ENCODE measurements around the gene GCKR.

GCKR gene, protein sequence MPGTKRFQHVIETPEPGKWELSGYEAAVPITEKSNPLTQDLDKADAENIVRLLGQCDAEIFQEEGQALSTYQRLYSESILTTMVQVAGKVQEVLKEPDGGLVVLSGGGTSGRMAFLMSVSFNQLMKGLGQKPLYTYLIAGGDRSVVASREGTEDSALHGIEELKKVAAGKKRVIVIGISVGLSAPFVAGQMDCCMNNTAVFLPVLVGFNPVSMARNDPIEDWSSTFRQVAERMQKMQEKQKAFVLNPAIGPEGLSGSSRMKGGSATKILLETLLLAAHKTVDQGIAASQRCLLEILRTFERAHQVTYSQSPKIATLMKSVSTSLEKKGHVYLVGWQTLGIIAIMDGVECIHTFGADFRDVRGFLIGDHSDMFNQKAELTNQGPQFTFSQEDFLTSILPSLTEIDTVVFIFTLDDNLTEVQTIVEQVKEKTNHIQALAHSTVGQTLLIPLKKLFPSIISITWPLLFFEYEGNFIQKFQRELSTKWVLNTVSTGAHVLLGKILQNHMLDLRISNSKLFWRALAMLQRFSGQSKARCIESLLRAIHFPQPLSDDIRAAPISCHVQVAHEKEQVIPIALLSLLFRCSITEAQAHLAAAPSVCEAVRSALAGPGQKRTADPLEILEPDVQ

DNA sequence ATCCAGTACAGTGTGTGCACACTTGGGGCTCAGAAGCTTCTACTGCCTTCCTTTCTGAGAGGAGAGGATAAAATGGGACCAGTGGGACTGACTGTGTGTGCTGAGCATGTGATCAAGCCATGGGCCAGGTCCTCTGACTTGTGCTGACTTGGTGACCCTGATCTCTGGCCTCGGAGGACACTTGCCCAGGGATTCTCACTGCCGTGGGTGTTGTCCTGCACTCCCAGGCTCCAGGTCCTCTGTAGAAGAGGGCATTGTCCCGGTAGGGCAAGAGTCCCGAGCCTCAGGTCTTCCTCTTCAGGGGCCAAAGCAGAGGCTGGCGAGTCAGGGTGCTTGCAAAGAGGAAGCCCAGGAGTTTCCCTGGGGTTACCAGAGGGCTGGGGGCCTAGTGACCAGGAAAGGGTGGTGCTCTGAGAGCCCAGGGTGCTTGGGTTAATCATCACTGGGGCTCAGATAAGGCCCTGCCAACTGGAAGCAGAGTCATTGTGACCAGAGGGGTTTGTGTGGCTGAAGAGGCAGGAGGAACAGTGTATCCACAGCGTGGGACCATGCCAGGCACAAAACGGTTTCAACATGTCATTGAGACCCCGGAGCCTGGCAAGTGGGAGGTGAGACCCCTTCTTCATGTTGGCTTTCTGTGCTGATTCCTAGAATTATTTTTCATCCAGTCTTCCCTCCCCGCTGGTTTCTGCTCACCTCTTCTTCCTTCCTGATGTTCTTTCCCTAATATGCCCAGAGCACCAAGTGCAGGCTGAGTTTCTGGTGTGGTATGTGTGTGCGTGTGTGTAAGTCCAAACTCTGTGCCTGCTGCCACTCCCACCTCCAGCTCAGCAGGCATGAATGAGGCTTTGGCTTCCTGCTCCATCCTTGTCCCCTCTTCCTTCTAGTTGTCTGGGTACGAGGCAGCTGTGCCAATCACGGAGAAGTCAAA lies at the start of gene GCKR:
GCKR (plus strand) TSS at position 483 of the 931 bp plus-strand sequence; CDS start at position 549, 66 bp downstream.
- DNase-seq = no peak

DNA sequence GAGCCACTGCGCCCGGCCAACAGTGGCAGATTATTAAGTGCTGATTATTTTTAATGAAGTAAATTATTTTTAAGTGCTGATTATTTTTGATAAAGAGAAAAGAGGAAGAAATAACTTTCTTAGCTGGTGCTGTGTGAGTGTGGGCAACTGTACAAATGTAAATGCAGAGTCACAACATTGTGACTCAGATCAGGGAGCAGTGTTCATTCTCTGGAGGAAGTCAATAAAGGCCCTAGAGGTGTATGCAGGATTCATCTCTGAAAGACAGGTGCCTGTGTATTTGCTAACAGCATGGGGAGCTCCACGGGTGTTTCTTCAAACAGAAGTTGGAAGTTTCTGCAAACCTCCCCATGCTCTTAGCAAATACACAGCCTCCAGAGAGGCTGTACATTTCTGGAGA lies 48.3 kb upstream of the GCKR start:
- no peak for DNase-seq

DNA sequence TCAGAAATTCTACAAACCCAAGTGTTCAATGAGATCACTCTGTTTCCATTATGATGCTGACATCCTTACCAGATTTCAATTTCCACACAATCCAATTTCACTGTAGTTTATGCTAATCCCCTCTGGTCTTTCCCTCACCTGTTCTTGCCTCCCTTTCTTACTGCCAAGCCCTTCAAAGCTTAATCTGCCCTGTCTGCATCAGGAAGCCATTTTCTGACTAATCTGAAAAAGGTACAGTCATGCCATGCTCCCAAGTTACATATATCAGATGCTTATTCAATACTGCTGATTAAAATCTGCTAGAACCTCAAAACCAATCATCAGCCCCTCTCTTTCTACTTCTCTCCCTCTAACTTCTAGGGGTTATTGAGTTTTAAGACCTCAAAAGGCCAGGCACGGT lies 45.5 kb upstream of the GCKR start:
- DNase-seq = no peak

DNA sequence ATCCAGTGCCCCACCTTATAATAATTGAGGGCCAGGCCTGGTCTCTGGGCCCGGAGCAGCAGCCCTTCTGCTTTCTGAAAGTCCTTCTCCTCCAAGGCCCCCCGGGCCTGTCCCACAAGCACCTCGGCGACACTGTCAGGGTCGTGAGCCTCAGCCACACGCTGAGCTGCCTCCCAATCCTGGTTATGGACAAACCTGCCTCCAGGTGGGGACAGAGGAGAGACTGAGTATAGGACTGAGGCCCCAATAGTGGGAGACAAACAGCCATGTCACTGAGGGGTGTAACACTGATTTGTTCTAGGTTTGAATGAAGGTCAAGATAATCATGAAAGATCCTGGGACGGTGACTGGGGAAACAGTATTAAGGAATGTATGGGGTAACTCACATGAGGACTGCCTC lies 42.7 kb upstream of the GCKR start:
- DNase-seq = no peak

DNA sequence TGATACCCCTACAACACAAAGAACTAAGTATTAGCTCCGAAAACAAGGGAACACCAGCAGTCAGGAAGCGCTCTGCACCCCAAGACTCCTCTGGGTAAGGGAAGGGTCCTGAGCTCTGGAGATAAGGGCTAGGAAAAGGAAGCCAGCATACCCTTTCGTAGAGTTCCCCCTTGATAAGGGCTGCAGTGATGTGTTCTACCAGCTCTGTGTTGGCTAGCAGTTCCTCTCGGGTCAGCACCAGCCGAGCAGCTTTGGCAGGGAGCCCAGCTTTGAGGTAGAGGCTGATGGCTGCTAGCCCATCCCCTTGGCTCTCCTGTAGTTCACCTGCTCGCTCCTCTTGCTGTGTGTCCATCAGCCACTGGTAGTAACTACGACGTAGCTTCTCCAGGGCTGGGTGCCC lies 35.5 kb upstream of the GCKR start:
- no peak for DNase-seq

DNA sequence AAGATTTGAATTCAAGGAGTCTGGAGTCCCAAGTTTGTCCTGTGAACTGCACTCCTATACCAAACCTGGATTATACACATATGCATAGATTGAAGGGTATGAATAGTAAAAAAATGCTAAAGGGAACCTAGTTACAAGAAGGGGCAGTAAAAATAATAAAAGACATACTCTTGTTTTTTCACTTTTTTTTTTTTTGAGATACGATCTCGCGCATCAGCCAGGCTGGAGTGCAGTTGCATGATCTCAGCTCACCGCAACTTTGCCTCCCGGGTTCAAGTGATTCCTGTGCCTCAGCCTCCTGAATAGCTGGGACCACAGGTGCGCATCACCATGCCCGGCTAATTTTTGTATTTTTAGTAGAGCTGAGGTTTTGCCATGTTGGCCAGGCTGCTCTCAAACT lies 32.2 kb upstream of the GCKR start:
- no peak for DNase-seq

DNA sequence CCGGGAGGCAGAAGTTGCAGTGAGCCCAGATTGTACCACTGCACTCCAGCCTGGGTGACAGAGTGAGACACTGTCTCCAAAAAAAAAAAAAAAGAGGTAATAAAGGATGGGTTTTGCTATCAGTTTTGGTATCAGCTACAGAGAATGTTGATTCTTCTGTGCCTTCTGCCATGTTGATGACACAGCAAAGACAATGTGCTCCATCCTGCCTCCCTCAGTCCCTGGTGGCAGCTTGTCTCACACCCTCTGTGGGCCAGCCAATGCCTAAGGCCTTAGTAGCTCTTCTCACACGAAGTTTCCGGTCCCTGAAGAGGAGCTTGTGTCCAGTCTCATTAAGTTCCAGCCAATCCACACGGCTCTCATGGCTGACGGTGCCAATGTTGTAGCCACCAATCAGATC lies 24.7 kb upstream of the GCKR start:
- DNase-seq = no peak

DNA sequence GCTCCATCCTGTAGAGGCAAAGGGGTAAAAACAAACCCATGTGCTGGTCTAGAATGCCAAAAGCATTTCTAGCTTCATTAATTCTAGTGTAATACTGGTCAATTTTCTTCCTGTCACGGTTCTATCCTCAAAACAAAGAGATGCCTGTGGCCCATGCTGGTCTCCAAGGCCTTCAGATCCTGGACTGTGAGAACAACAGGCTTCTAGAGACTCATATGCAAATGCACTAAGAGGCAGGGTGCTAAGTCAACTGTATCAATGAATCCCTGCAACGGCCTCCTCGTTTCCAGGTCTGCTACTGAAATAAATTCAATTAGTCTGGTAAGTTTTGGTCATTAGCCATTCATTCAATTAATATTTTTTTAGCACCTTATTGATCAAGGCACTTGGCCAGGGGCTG lies 11.1 kb upstream of the GCKR start:
- DNase-seq = no peak

DNA sequence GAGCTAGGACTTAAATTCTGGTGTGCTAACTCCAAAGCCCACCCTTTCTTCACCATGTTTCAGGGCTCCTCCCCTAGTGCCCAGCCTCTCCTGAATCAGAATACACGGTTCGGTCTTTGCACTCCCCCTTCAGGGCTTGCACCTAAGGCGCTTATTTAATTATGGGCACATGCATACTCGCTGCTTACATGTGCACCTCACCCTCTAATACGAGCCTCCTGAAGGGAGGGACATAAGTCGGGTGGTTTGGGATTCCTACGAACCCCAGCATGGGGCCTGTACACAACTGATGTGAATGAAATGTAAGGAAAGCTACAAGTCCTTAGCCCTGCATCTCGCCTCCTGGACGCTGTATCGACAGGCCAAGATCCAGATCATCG lies 7.5 kb upstream of the GCKR start:
- DNase-seq = no peak

DNA sequence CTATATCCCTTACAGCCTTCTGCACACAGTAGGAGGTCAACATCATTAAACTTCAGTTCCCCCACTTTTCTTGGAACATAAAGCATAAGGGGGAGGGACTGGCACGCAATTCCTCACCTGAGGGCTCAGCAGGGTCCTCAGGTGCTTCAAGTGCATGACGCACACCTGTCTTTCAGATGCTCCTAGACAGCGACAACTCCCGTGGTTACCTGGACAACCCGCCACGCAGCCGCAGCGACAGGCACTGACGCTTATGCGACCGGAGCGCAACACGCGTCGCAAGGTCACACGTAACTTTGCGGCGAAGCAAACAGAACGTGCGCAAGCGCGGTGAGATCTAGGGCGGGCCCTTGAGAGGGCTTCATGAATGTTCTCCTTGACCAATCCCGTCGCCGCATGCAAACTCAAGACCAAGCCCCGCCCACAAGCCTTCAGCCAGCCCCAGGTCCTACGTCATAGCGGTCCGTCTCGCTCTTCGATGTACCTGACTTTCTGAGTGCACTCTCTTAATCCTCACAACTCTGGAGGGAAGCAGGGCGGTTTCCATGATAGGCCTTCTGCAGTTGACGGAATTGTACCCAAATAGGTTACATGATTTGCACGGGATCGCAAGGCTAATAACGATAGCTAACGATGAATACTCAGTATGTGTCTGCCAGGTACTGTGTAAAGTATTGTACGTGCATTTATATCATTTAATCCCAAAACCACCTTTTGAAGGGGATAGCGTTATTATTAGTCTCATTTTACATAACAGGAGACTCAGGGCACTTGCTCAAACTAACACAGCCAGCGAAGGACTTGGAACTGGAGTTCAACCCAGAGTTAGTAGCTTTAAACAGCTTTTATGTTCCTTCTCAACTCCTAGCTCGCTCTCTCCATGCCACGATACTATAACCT lies 6.9 kb upstream of the GCKR start, which contains the start of gene IFT172:
IFT172 (minus strand) TSS at position 246 of the 900 bp plus-strand sequence; CDS start at position 156, 90 bp downstream.
- peak; percentile 96 for DNase-seq

DNA sequence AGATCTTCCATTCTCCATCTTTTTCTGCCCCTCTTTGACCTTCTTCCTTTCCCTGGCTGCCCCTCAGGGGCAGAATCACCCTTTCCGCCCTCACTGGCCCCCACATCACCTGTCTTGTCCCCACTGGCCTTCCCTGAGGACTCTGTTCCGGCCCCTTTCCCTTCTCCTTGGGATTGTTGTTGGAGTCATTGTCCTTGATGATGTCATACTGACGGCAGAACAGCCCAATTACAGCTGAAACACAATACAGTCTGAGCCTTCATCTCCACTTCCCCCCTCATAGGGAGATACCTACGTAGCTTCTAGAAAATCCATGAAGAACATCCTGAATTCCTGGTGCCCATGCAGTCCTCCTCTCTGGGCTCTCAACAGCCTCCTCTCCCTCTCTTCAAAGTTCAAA lies 4.1 kb upstream of the GCKR start:
- DNase-seq = no peak

DNA sequence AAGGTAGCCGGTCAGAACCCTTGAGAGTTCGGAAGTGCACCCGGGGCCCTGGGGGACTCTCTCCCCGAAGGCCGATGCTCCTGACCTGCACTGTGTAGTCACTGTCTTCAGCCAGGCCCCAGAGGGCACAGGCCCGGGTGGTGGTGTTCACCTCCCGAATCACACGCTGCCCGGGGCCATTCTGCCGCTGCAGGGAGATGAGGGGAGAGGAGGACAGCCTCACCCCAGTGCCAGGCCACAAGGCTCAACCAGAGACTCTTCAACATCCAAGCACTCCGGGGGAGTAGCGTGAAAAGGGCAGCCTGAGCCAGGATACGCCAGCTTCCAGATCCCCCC lies 2.7 kb upstream of the GCKR start:
- DNase-seq = no peak

DNA sequence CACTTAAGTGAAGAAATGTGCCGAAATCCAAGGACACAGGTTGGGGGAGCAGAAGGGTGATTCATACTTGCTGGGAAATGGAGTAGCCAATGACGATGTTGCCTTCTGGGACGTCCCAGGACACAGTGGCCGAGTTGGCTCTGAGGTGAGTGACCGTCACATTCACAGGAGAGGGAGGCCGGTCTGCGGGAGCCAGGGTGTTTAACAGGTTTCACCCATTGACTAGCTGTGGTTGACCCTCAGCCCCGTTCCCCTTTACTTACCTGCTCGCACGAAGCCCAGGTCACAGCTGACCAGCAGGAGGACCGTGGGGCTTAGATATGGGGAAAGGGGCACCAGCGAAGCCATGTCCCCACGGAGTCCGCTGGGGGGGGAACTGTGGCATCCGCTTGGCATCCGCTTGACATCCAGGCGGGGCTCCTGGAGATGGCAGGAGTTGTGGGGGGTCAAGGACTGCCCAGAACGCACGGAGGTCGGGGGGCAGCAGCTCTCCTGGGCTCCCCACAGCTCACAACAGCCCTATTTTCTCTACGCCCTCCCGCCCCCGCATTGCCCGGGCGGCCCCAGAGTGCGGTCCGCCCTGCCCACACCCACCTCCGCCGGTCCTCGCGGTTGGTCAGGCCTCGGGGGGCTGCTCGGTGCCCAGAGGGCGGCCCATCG lies 2.2 kb upstream of the GCKR start:
- no peak for DNase-seq

DNA sequence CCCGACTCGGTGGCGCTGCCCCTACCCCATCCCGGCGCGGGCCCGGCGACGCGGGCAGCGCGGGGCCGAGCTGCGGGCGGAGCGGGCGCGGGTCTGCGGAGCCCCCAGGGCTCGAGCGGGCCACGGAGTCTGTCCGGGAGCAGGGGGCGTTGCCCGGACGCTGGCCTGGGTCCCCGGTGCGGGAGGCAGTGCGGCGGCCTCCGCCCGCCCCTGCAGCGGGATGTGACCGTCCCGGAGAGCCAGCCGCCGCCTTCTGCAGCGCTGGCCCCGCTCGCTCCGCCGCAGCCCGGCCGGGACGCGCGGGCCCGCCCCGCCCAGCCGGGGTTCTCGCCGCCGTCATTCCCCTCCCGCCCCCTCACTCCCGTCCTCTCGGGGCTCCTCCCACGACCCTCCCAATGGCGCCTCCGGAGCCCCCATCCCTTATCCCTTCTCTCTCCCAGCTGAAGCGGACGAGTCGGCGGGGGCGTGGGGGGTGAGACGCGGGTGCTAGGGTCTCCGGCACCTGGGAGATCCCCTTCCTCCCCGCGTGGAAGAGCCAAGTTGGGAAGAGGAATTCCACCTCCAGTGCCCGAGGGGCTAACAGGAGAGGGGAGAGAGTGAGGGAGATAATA lies 1.6 kb upstream of the GCKR start, which contains the start of gene FNDC4:
FNDC4 (minus strand) TSS at position 257 of the 611 bp plus-strand sequence. CDS start 521 bp downstream, outside the sequence.
- no peak for DNase-seq

DNA sequence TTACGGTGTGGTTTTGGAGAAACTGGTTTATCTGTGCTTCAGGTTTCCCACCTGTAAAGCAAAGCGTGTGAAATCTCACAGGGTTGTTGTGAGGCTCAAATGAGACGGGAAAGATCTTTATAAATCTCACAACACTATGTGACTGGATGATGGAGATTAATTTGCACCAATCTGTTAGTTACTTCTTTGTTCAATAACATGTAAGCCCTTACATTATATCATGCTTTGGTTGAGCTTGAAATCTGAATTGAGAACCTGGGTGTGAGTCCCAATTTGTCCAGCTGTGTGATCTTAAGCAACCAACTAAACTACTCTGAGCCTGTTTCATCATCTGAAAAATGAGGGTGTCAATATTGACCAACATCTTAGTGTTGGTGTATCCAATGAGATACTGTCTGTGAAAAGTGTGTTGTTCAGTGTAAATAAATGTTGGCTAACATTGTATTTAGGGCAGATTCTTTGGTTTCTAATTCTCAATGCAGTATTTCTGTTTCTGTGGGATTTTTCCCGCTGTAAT lies 741 bp upstream of the GCKR start:
- DNase-seq = no peak

DNA sequence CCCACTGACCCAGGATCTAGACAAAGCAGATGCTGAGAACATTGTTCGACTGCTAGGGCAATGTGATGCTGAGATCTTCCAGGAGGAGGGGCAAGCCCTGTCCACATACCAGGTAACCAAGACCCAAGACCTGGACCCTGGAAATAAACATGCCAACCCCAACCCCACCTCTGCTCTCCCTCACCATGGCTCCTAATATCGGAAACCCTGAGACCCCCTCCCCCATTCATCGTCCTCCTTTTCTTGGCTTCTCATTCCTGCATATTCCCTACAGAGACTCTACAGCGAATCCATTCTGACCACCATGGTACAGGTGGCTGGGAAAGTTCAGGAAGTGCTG lies 619 bp downstream of the GCKR start:
- DNase-seq = no peak

DNA sequence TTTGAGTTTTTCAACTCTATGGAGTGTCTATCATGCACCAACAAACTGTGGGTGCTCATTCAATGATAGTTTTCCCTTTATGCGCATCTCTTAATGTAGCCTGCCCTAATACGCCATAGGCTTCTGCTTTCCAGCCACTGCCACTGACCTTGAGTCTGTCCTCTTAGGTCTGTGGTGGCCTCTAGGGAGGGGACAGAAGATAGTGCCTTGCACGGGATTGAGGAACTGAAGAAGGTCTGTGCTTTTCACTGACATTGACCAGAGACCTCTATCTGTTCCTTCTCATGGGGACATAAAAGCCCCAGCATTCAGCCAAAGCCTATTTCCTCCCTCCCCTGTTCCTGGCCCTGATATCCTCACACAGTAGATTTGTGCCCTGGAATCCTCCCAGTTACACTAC lies 2.3 kb downstream of the GCKR start:
- no peak for DNase-seq

DNA sequence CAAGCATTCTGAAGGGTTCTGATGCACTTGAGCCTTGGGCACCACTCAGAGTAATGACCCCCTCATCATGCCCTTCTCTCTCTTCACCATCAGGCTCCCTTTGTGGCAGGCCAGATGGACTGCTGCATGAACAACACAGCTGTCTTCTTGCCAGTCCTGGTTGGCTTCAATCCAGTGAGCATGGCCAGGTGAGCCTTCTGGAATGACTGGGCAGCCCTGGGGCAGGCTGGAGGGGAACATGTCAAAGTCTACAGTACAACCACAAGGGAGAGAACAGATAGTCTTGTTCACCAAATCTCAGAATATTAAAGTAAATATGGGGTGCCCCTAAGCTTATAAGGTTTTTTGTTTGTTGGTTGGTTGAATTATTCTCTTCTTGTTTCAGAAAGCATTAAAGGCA lies 4.4 kb downstream of the GCKR start:
- no peak for DNase-seq

DNA sequence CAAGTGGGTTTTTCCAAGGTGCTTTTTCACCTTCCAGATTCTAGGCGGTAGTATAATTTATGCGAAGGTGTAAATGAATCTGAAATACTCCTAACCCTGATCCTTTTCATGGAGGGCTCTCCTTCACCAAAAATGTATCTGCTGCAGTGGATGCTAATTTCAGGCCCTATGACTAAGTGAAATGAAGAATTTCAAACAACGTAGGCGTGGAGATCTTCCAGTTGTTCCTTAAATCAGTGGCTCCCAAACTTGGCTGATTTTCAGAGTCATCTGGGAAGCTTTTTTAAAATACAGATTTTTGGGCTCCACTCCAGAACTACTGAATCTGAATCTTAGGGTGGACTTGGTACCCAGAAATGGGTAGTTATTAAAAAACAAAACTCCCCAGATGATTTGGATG lies 5.5 kb downstream of the GCKR start:
- no peak for DNase-seq

DNA sequence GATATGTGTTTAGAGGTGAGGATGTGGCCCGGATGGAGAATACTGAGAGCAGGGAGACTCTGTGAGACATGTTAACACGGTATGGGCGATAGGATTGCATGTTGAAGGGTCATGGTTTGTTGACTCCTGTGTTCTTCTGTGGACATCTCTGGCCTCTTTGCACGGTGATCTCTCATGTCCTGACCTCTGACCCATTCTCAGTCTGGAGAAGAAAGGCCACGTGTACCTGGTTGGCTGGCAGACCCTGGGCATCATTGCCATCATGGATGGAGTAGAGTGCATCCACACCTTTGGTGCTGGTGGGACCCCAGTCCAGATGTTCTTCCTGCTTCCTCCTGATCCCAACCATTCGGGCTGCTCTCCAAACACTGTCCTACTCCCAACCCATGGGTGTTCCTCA lies 9.9 kb downstream of the GCKR start:
- DNase-seq = no peak

DNA sequence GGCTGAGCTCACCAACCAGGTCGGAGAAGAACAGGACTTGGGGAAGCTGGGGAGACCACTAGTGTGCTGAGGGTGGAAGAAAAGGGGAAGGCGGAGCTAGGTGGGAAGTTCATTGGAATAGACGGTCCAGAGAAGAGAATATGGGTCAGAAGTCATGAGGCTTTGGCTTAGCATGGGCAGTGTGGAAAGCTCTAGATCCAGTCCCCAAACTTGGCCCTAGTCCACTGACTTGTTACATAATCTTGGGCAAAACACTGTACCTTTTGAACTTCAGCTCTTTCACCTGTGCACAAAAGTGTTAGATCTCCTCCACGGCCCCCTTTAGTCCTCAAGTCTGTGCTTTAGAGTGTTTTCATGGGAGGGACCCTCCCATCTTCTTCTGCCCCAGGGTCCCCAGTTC lies 10.7 kb downstream of the GCKR start:
- DNase-seq = no peak
